Left hindlimb (tissue), 1 donor: Measurements from ENCODE around the gene ATG5.
"Not testable (repeated sequence)": the region's sequence is repeated elsewhere in the genome, so short reads cannot be mapped to it uniquely, and the experiment has no call there.

Experiments
- DNase-seq: peaks from one replicate; pipeline ENCODE4 v3.0.0-alpha.2; 2018

The ATG5 gene

DNA sequence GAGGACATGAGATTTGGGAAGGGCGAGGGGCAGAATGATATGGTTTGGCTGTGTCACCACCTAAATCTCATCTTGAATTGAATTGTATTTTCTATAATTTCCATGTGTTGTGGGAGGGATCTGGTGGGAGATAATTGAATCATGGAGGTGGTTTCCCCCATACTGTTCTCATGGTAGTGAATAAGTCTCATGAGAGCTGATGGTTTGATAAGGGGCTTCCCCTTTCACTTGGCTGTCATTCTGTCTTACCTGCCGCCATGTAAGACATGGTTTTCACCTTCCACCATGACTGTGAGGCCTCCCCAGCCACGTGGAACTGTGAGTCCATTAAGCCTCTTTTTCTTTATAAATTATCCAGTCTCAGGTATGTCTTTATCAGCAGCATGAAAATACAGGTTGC is 173.1 kb downstream of the ATG5 start:
- not testable (repeated sequence) for DNase-seq

- DNase-seq = no peak
Observed at GRCh38 chr6:106149472-106150069, 176.0 kb downstream of the ATG5 start.

- DNase-seq = no peak
Observed at GRCh38 chr6:106147476-106147875, 178.1 kb downstream of the ATG5 start.

DNA sequence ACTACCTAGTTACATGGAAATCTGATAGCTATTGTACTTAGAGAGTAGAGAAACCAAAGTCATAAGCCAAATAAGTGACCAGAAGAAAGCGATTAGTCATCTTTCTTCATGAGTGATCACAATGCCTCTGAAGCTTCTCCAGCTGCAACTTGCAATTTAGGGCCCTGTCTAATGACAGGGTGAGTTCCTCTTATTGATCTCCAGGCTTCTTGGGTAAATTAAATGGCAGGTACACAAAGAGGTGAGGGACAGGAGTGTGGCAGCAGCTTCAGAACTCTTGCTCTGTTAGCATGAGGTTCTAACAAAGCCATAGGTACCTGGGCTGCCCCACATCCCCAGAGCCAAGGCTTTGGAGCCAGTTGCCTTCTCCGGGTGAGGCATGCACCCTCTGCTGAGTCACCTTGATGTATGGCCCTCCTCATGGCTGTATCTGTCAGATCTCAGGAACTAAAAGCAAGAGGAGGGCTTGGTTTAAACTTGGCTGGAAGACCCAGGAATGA is 178.7 kb downstream of the ATG5 start:
- no peak for DNase-seq

GRCh38 chr6:106145741-106146227 is 179.8 kb downstream of the ATG5 start:
- no peak for DNase-seq

DNA sequence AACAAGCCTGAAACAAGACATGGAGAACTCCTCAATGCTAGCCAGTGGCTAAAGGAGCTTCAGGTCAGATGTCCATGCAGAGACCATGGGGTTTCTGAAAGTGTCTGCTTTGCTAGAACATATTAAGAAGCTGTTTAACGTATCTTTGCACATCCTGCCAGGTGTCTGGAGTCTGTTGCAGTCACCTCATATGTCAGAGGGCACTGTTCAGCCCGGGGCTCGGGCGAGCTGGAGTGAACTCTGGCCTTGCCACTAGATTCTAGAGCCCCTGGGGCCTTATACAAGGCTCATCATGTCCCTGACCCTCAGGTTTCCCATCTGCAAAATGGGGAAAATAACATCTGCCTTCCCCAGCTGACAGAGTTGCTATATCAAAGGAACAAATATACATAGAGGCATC is 180.4 kb downstream of the ATG5 start:
- DNase-seq = no peak

GRCh38 chr6:106143665-106144064 is 181.9 kb downstream of the ATG5 start:
- no peak for DNase-seq

GRCh38 chr6:106142876-106143431 is 182.6 kb downstream of the ATG5 start:
- DNase-seq = no peak

GRCh38 chr6:106141441-106142237 is 183.9 kb downstream of the ATG5 start:
- no peak for DNase-seq

DNA sequence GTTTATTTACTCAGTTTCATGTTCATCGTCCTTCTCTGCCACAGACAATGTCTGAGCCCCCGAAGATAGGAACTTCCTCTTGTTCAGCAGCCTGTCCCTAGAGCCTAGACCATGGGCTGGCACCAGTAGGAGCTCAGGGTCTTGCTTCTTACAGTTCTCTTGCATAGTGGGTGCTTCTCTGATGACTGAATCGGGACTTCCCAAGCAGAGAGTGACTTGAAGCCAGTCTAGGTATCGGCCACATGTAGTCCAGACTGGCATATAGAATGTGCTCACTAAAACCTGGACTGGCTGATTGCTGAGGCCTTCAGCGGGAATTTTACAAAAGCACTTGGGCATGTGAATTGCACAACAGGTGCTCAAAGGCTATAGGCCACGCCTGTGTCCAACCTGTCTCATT is 187.4 kb downstream of the ATG5 start:
- no peak for DNase-seq

DNA sequence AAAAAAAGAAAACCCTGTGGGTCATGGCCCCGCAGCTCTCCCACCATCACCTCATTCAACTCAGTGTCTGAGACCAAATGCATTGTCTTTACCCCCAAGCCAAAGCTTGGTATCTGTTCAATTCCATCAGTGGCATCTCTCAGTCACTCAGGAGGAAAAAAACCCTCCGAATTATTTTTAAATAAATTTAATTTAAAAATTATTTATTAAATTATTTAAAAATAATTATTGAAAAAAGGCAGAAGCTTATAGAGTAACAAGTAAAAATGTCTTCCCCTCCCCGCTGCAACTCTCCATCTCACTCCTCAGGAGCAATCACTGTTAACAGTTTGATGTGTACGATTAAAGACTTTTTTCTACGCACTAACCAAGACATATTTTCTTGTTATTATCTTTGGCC is 188.7 kb downstream of the ATG5 start:
- no peak for DNase-seq

GRCh38 chr6:106135911-106136571 is 189.5 kb downstream of the ATG5 start:
- no peak for DNase-seq

DNA sequence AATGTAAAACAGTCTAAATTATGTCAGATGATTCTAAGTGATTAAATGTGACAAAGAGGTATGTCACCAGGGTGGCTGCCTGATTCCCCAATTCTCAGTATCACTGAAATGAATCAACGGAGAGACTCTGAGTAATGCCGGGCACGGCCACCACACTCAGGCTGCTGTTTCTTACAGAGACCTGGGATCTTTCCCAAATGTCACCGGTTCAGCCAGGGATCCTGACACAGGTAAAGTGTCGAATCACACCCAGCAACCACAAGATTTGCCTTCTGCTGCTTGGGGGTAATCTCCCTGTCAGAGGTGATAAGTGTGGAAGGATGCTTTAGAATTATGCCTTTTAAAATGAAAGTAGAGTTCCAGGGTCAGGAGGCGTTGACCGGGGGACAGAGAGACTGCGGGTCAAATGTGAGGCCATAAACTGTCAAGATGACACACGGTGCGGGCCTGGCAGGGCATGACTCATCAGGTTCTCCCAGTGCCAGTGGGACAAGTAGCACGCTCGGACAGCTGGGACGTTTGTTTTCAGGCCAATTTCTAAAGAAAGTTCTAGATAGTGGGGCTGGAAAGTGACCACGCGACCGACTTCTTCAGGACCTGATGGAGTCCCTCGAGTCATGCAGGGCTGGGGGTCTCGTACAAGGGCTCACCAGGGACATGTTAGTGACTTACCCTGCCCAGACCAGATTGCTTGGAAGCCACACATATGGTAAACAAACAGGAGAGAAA is 190.5 kb downstream of the ATG5 start:
- no peak for DNase-seq
